Keratinocyte (primary cell): ENCODE results near the gene ST3GAL2. TPM values are rescaled to one million over a fixed set of nuclear protein-coding genes. Genes with fewer than 3 reads are reported as not detected.

Experiments used
- DNase-seq: peaks from one replicate; pipeline ENCODE4 v3.0.0-alpha.2; 2011; ENCODE audit warnings: low read depth, missing footprints, low spot score
- FAIRE-seq: peaks from 2 replicates; lab custom pipeline; 2011; peaks lifted over from hg19 to GRCh38; lab: Jason Lieb, UNC
- H2AFZ ChIP-seq: 2 replicates; pipeline ENCODE4 v1.6.0; 2012; ENCODE audit warnings: low read length, control low read depth, inconsistent platforms; ENCODE audit not compliant: control insufficient read depth
- H3K27ac ChIP-seq: 2 replicates; pipeline ENCODE4 v1.5.1; 2011; ENCODE audit warnings: low read length; ENCODE audit not compliant: control insufficient read depth, insufficient read depth
- H3K27me3 ChIP-seq: 3 replicates; pipeline ENCODE4 v1.6.0; 2011; ENCODE audit warnings: low read length; ENCODE audit not compliant: control insufficient read depth, insufficient read depth; ENCODE audit errors: extremely low read depth
- H3K36me3 ChIP-seq, 2 experiments: 2 replicates in 1 of 2; 3 replicates in 1 of 2; pipeline ENCODE4 v1.5.1; 2011; ENCODE audit warnings: low read length in 2 of 2, mild to moderate bottlenecking in 1 of 2; ENCODE audit not compliant: control insufficient read depth in 2 of 2, insufficient read depth in 2 of 2; ENCODE audit errors: extremely low read depth in 1 of 2
- H3K4me1 ChIP-seq: 3 replicates; pipeline ENCODE4 v1.5.1; 2011; ENCODE audit warnings: low read length; ENCODE audit not compliant: control insufficient read depth, insufficient read depth; ENCODE audit errors: extremely low read depth
- H3K4me2 ChIP-seq: 3 replicates; pipeline ENCODE4 v1.6.0; 2011; ENCODE audit warnings: low read depth, low read length; ENCODE audit not compliant: control insufficient read depth, insufficient read depth; ENCODE audit errors: extremely low read depth
- H3K4me3 ChIP-seq, 3 experiments: fragments of 200-600 bp in 1 of 3; sonication (generic) in 1 of 3; 2 replicates in 2 of 3; 3 replicates in 1 of 3; pipeline ENCODE4 v1.5.1; 2011 to 2016; ENCODE audit warnings: low read length in 3 of 3, mild to moderate bottlenecking in 3 of 3, control low read depth in 2 of 3, inconsistent platforms in 1 of 3, low read depth in 1 of 3, mixed read lengths in 1 of 3, mixed run types in 1 of 3, moderate library complexity in 1 of 3; ENCODE audit not compliant: control insufficient read depth in 2 of 3, insufficient read depth in 2 of 3; ENCODE audit errors: extremely low read depth in 1 of 3
- H3K79me2 ChIP-seq: 2 replicates; pipeline ENCODE4 v1.6.0; 2012; ENCODE audit warnings: low read length; ENCODE audit not compliant: control insufficient read depth, insufficient read depth
- H3K9ac ChIP-seq: 3 replicates; pipeline ENCODE4 v1.6.0; 2011; ENCODE audit warnings: low read length; ENCODE audit not compliant: control insufficient read depth, insufficient read depth; ENCODE audit errors: extremely low read depth
- H3K9me1 ChIP-seq: 3 replicates; pipeline ENCODE4 v1.6.0; 2011; ENCODE audit warnings: low read length; ENCODE audit not compliant: control insufficient read depth, insufficient read depth; ENCODE audit errors: extremely low read depth
- H3K9me3 ChIP-seq: 2 replicates; pipeline ENCODE4 v1.5.1; 2012; ENCODE audit warnings: low read depth, low read length; ENCODE audit not compliant: control insufficient read depth
- H4K20me1 ChIP-seq: 3 replicates; pipeline ENCODE4 v1.6.0; 2011; ENCODE audit warnings: low read length; ENCODE audit not compliant: control insufficient read depth, insufficient read depth; ENCODE audit errors: extremely low read depth
- EZH2 ChIP-seq: IDR thresholded peaks from one replicate; pipeline ENCODE4 v1.6.1; 2012; ENCODE audit warnings: inconsistent platforms, mild to moderate bottlenecking, low read length, moderate library complexity
- dilution Hi-C: fragments of 300-500 bp; cut with MboI; formaldehyde crosslinking; loops from one replicate; pipeline ENCODE4 v1.7.0; 2020; ENCODE audit warnings: low sequenced_read_pairs; ENCODE audit not compliant: extremely low pct_ligation_motif_present
- polyA plus RNA-seq, 5 experiments: library from polyadenylated mRNA; depleted of rRNA in 3 of 5; stranded (reverse) in 3 of 5; stranded (forward) in 1 of 5; unstranded in 1 of 5; fragments of >200 nt; gene quantifications; 1 replicate in 1 of 5; 2 replicates in 3 of 5; 3 replicates in 1 of 5; pipeline versions ENCODE4 v1.2.1 to v1.2.3, GENCODE V29; 2011 to 2012; ENCODE audit warnings: missing spikeins in 2 of 5, low read depth in 1 of 5, low replicate concordance in 1 of 5
- TF ChIP-seq, protein P1 (sequence below), 3 experiments: IDR thresholded peaks in 1 of 3; conservative IDR thresholded peaks in 1 of 3; optimal IDR thresholded peaks in 1 of 3; 2 replicates in 2 of 3; 3 replicates in 1 of 3; pipeline versions ENCODE3 to v1.5.1; 2011; ENCODE audit warnings: low read length in 3 of 3, mild to moderate bottlenecking in 3 of 3, moderate library complexity in 2 of 3, control low read depth in 1 of 3, inconsistent platforms in 1 of 3; ENCODE audit not compliant: insufficient read depth in 2 of 3; ENCODE audit errors: extremely low read depth in 1 of 3

Gene ST3GAL2
- polyA plus RNA-seq, 1 donor (not counting 4 experiments of a cell fraction or from before 2014, with no cell fraction given), result 4.0 TPM

GRCh38 chr16:70377782-70378181, 61.1 kb downstream of the ST3GAL2 start:
- H3K4me2 ChIP-seq, result no peak overlapping the region
- peaks cover 12% of the 10 kb centered on the region for H3K79me2 ChIP-seq
- FAIRE-seq, result no peak
- H3K9ac ChIP-seq, result no peak overlapping the region
- H3K9me1 ChIP-seq, result no peaks in the 10 kb centered on the region
- H3K27me3 ChIP-seq, result no peaks in the 10 kb centered on the region
- H3K9me3 ChIP-seq, result no peaks in the 10 kb centered on the region
- H3K4me1 ChIP-seq, result peaks cover 10% of the 10 kb centered on the region
- no peak for DNase-seq
- H2AFZ ChIP-seq, result no peak overlapping the region
- dilution Hi-C loops, result no loop called here
- no peak for TF ChIP-seq EZH2
- TF ChIP-seq, protein P1, sequence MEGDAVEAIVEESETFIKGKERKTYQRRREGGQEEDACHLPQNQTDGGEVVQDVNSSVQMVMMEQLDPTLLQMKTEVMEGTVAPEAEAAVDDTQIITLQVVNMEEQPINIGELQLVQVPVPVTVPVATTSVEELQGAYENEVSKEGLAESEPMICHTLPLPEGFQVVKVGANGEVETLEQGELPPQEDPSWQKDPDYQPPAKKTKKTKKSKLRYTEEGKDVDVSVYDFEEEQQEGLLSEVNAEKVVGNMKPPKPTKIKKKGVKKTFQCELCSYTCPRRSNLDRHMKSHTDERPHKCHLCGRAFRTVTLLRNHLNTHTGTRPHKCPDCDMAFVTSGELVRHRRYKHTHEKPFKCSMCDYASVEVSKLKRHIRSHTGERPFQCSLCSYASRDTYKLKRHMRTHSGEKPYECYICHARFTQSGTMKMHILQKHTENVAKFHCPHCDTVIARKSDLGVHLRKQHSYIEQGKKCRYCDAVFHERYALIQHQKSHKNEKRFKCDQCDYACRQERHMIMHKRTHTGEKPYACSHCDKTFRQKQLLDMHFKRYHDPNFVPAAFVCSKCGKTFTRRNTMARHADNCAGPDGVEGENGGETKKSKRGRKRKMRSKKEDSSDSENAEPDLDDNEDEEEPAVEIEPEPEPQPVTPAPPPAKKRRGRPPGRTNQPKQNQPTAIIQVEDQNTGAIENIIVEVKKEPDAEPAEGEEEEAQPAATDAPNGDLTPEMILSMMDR (optimal IDR thresholded peaks at IDR 0.05 in 1 of 3, IDR thresholded peaks at IDR 0.05 in 1 of 3, conservative IDR thresholded peaks at IDR 0.05 in 1 of 3; ENCODE audit: extremely low read depth in 1 of 3, insufficient read depth in 2 of 3, low read length in 3 of 3), result no peak
- no peaks in the 10 kb centered on the region for H4K20me1 ChIP-seq
- no peak overlapping the region for H3K27ac ChIP-seq
- H3K36me3 ChIP-seq, result peaks cover 13 to 16% of the 10 kb centered on the region in 2 experiments
- no peak overlapping the region for H3K4me3 ChIP-seq

- no peak overlapping the region for H3K27ac ChIP-seq
These were observed 63.0 kb downstream of the ST3GAL2 start for GRCh38 chr16:70375636-70376611.

More at GRCh38 chr16:70375636-70376611, 63.0 kb downstream of the ST3GAL2 start:
- no peak overlapping the region for H3K9ac ChIP-seq
- no peak for FAIRE-seq
- H3K4me1 ChIP-seq, result peaks cover 3% of the 10 kb centered on the region
- no peaks in the 10 kb centered on the region for H4K20me1 ChIP-seq
- dilution Hi-C loops, result no loop called here
- no peaks in the 10 kb centered on the region for H3K9me1 ChIP-seq
- no peak for DNase-seq
- no peaks in the 10 kb centered on the region for H3K27me3 ChIP-seq
- H3K36me3 ChIP-seq, result peaks cover 21 to 23% of the 10 kb centered on the region in 2 experiments
- peaks cover 12% of the 10 kb centered on the region for H3K79me2 ChIP-seq
- H3K9me3 ChIP-seq, result no peaks in the 10 kb centered on the region
- H2AFZ ChIP-seq, result no peak overlapping the region
- TF ChIP-seq, protein P1 (optimal IDR thresholded peaks at IDR 0.05 in 1 of 3, IDR thresholded peaks at IDR 0.05 in 1 of 3, conservative IDR thresholded peaks at IDR 0.05 in 1 of 3; ENCODE audit: extremely low read depth in 1 of 3, insufficient read depth in 2 of 3, low read length in 3 of 3), result no peak
- TF ChIP-seq EZH2, result no peak
- no peak overlapping the region for H3K4me2 ChIP-seq
- no peak overlapping the region for H3K4me3 ChIP-seq
